NCI-H2107 treated with DMSO at 0.1 percent for 48 hours (cell line): ENCODE results near the gene TGFBR1.
A peak's percentile ranks its signal among the peaks of the same experiment; 100 is the strongest.

Source experiments
- DNase-seq: peaks from one replicate; lab custom pipeline; 2025; ENCODE audit not compliant: unreplicated experiment; lab: John Stamatoyannopoulos, UW

The TGFBR1 gene

DNA sequence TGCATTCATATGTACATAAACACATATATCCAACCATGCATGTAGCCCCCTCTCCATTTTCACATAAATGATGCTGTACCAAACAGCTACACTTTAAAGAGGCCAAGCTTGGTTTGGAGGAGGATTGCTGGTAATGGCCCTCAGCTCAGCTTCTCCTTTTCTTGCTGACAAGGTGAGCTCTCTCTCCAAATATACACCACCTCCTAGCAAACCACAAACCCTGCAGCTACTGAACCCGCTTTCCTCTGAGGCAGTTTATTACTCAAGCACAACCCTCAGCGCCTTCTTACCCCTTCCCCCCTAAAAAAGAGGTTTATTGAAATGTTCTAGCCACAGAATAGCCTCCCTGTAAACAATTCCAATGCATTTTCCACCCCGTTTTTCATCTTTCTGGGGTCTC lies 62.8 kb downstream of the TGFBR1 start:
- DNase-seq = no peak

DNA sequence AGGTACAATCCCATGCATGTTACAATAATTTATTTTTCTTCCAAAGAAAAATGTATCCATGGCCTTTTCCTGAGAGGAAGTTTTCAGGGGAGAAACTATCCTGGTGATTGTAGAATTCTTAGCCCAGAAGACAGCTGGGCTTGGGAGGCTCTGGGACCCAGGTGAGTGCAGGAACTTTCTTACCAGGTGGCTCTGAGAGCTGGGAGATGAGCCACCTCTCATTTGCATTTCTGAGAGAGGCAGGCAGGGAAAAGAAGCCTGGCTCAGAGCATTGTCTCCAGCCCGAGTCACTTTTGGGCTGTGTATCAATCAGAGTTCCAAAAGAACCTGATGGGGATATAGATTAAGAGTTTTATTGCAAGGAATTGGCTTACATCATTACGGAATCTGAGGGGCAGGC lies 64.2 kb downstream of the TGFBR1 start:
- no peak for DNase-seq

DNA sequence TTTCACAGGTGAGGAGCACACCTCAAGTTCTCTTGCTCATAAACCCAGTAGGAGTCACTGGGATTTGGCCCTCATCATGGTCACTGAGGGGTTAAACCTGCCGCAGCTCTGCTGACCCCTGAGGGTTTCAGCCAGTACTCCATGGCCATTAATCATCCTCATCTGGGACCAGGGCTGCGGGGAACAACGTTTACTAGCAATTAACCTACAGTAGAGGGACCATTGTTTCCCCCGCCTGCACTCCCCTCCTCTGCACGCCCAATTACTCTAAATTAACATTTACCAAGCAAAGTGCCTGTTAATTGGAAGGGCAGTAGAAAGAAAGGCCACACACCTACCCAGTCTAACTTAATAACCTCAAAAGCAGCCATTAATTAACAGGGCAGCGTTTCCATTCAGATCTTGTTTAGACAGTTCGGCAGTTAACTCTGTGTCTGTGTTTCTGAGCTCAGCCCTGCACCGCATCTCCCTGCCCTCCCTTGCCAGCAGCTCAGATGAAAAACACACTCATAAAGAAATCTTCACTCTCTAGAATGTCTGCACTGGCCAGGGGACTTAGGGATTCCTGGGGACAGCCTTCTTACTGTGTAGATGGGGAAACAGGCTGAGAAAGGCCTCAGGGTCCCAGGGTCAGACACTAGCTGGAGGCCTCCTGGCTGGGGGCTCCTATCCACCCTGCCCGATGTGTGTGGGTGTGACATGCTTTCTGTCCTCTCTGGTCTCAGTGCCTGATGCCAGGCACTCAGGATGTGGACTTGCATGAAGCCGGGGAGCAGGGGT lies 65.3 kb downstream of the TGFBR1 start:
- DNase-seq = peak; percentile 4

GRCh38 chr9:99171225-99172123 lies 66.6 kb downstream of the TGFBR1 start:
- DNase-seq = no peak

DNA sequence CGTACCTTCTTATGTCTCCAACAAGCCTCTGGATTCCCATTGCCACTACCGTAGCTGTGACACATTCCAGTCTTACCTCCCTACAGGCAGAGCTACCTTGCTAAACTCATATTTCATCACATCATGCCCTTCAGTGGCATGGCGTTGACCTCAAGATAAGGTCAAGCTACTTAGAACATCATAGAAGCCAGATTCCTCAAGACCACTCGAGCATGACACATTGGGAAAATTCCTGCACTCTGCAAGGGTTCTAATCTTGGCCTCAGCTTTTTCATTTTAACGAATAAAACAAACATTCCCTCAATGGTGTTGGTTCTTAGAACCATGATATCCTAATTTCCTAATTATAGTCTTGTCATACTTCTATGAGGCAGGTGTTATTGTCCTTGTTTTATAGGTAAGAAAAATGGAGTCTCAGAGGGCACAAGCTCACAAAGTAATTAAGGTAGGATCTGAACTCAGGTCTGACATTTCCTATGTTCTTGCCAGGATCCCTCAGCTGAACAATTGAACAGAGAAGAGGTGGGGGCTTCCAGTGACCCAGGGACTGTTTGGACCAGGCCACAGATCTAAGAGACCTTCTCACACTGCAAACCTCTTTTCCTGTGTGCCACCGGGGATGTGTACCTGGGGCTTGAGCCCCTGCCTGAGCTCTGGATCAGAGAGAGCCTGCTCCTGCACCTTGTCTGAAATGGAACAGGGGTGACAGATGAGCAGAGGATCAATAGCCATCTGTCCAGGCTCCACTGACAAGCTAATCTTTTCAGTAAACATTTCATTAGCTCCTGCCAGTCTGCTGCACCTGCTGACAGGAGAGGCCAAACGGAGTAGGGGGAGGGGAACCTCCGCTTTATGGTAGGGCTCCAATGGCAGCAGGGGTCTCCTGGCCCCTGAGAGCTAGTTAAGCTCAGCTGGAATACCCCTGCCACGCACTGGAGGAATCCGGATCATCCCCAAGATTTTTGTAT lies 67.5 kb downstream of the TGFBR1 start:
- peak; percentile 48 for DNase-seq

- peak; percentile 2 for DNase-seq
Observed at GRCh38 chr9:99173570-99174504, 68.9 kb downstream of the TGFBR1 start.

DNA sequence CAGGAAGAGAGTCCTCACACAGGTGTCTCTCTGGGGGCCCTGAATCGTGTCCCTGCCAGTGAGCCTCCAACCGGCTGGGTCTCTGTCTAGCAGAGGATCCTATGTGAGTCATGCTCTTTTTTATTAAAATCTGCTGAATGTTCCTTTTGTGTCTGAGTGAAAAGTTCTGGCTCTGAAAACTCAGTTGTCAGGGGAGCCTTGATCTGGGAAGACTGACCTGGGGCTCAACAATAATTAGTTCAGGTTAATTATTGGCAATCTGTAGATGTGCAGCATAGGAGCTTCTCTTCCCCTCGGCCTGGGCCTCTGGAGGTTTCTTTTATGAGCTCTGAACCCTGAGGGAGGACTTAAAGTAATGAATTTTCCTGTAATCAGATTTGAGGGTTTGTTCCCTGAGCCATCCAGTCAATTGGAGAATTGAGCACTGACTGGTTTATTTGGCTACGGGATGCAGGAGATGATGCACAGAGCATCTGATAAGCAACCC lies 71.7 kb downstream of the TGFBR1 start:
- no peak for DNase-seq

DNA sequence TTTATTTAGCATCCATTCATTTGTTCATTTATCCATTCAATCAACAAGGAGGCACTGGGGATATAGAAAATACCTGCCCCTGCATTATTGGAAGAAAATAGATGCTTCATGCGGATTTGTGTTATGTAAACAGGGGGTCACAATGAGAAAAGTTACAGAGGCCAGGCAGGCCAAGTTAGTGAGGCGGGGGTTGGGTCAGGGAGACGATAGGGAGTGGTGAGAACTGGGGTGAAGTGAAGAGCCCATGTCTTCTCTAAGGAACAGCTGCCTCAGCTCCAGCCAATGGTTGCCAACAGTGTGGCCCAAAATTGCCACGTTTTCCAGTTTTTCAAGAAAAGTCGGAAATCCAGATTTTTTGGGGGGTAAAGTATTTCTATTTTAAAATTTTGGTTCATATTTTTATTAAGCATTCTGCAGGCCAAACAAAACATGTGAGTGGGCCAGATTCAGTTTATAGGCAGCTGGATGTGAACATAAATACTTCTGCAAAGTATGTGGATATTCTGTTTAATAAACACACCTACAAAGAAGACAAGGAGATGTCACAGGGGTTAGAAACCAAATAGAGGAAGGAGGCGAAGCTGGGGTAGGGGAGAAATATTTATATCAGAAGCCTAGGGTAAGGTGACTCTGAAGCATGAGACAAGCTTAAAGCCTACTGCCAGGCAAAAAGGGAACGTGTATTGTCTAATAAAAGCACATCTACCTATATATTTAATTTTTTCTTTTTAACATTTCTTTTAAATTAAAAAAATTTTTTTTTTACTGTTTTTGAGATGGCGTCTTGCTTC lies 72.9 kb downstream of the TGFBR1 start:
- no peak for DNase-seq

GRCh38 chr9:99178912-99179872 lies 74.3 kb downstream of the TGFBR1 start:
- no peak for DNase-seq

GRCh38 chr9:99180199-99180598 lies 75.3 kb downstream of the TGFBR1 start:
- no peak for DNase-seq

DNA sequence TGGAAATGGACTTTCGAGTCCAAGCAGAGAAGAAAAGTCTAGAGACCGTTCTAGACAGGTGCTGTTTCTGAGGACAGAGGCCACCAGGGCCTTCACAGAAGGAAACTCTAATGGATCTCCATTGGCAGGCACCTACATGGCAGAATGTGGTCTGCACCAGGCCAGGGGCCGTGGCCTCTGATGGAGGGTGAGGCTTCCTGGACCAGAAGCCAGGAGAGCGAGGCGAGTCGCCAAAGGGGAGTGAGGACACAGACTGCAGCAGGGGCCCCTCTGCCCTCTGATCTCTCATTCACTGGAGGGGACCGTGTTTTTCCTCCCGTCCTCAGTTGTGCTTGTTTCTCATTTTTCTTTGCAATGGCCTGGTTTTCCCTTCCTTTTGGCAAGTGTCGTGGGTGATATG lies 75.7 kb downstream of the TGFBR1 start:
- DNase-seq = no peak

DNA sequence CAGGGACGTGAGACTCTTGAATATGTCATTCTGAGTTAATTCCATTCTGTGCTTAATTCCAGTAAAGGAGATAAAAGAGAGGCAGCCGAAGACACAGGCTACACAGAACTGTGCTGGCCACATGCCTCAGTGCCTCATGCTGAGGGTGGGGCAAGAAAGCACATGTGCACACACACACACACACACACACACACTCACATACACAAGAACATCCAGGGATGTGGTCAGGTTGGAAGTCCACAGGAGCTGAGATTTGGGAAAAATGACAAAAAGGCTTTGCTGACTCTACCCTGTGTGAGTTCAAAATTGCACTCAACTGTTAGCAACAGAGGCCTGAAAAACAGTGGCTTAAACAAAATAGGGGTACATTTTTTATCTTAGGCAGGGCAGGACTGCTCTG lies 76.3 kb downstream of the TGFBR1 start:
- no peak for DNase-seq

DNA sequence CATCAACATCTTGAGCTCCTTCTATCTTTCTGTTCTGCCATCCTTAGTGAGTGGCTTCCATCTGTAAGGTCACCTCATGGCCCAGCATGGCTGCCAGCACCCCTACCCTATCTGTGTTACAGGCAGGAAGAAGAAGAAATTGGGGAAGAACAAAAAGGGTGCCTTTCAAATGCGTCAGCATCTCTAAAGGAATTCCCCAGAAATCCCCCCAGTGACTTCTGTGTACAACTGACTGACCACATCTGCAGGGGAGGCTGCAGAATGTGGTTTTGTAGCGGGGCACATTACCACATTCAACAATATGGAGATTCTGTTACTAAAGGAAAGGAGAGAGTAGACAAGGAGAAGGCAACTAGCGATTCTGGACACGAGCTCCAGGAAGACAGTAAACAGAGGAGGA lies 76.7 kb downstream of the TGFBR1 start:
- no peak for DNase-seq

DNA sequence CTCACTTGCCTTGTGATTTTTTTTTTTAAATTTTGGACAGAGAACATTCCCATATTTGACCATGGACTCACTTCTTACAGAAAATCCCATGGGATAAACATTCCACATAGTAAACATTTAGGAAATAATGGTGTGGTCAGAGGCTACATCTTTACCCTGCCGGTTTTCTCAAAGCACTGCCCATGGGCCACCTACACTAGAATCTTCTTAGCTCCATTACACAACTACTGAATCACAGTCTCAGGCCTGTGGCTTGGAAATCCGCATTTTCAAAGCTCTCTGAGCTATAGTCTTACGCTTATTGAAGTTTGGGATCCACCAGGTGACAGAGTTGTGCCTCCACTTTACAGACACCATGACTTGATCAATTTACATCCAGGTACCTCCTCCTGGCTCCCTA lies 77.4 kb downstream of the TGFBR1 start:
- DNase-seq = no peak

GRCh38 chr9:99183616-99184015 lies 78.7 kb downstream of the TGFBR1 start:
- DNase-seq = no peak

DNA sequence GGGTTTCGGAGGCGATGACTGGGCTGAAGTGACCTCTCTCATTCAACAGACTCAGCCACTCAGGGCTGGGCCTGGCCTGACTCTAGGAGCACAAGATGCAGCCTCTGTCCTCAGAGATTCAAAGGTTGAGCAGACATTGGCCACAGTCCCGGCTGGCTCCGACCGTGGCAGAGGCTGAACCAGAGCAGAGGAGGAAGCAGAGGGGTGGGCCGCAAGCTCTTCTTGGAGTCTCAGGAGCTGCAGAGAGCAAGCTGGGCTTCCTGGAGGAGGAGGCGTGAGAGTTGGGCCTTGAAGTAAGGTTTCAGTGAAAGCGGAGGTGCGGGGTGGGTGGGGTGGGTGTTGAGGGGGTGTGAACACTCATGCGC lies 79.2 kb downstream of the TGFBR1 start:
- no peak for DNase-seq

GRCh38 chr9:99184475-99185347 lies 79.8 kb downstream of the TGFBR1 start:
- DNase-seq = peak; percentile 68
